ENCODE data around the gene TMEM72.

TMEM72 gene

GRCh38 chr10:44969854-44970253 lies 58.7 kb downstream of the TMEM72 start:
- DNase-seq = no peak

GRCh38 chr10:44970812-44971395 lies 59.8 kb downstream of the TMEM72 start:
- no peak for DNase-seq

- DNase-seq = no peak
Measured at GRCh38 chr10:44971434-44971833, 60.3 kb downstream of the TMEM72 start.

GRCh38 chr10:44971935-44972757 lies 61.0 kb downstream of the TMEM72 start:
- DNase-seq = no peak

- DNase-seq = no peak
Measured at GRCh38 chr10:44972874-44973306, 61.8 kb downstream of the TMEM72 start.

GRCh38 chr10:44973323-44974081 lies 62.4 kb downstream of the TMEM72 start:
- no peak for DNase-seq

GRCh38 chr10:44974082-44974627 lies 63.0 kb downstream of the TMEM72 start:
- no peak for DNase-seq

- peak; percentile 73 for DNase-seq
Measured at GRCh38 chr10:44974628-44975430, 63.7 kb downstream of the TMEM72 start.

- no peak for DNase-seq
Measured at GRCh38 chr10:44975431-44976331, 64.5 kb downstream of the TMEM72 start.

- DNase-seq = no peak
Measured at GRCh38 chr10:44976352-44977198, 65.4 kb downstream of the TMEM72 start.

GRCh38 chr10:44977287-44978212 lies 66.4 kb downstream of the TMEM72 start:
- no peak for DNase-seq

- DNase-seq = no peak
Measured at GRCh38 chr10:44978213-44978569, 67.1 kb downstream of the TMEM72 start.

- DNase-seq = peak; percentile 72
Measured at GRCh38 chr10:44978570-44979280, 67.6 kb downstream of the TMEM72 start, which contains the start of gene DEPP1. DEPP1 (minus strand) TSS chr10:44978809; CDS start chr10:44978030, 779 bp downstream.

- no peak for DNase-seq
Measured at GRCh38 chr10:44979281-44980191, 68.4 kb downstream of the TMEM72 start.

- no peak for DNase-seq
Measured at GRCh38 chr10:44980309-44981171, 69.4 kb downstream of the TMEM72 start.

Measured in hematopoietic multipotent progenitor cell treated with erythropoietin and hydrocortisone succinate and interleukin-3 and kit ligand, for 6 days (in vitro differentiated cells).